Activated CD8-positive, alpha-beta T cell treated with anti-CD3 and anti-CD28 coated beads for 36 hours (primary cell): ENCODE results near the gene CRACDL. TPM values are rescaled to one million over a fixed set of nuclear protein-coding genes. Genes with fewer than 3 reads are reported as not detected.

Source experiments
- ATAC-seq: fragments of 200-7000 bp; cut with Tn5 transposase; one replicate; pipeline ENCODE4 v1.10.0; 2021; ENCODE audit warnings: mild to moderate bottlenecking, moderate library complexity
- CTCF ChIA-PET: fragments of 350-600 bp; sonication (Branson Sonifier 250); formaldehyde crosslinking; loops from one replicate; lab custom pipeline; 2021; ENCODE audit warnings: antibody characterized with exemption; lab: Charles Lee
- POLR2A ChIA-PET: fragments of 350-600 bp; sonication (Branson Sonifier 250); formaldehyde crosslinking; loops from one replicate; lab custom pipeline; 2021; ENCODE audit warnings: antibody characterized with exemption; lab: Charles Lee
- DNase-seq: peaks from one replicate; pipeline ENCODE4 v3.0.0-alpha.2; 2020
- H3K27ac Mint-ChIP-seq: one replicate; pipeline ENCODE4 v1.8.0; 2021; ENCODE audit warnings: mild to moderate bottlenecking, mixed read lengths
- H3K27me3 Mint-ChIP-seq: one replicate; pipeline ENCODE4 v1.8.0; 2021; ENCODE audit warnings: mixed read lengths
- H3K36me3 Mint-ChIP-seq: one replicate; pipeline ENCODE4 v1.8.0; 2021; ENCODE audit warnings: low read depth, mixed read lengths
- H3K4me1 Mint-ChIP-seq: one replicate; pipeline ENCODE4 v1.8.0; 2021; ENCODE audit warnings: low read depth, mixed read lengths
- H3K4me3 Mint-ChIP-seq: one replicate; pipeline ENCODE4 v1.8.0; 2021; ENCODE audit warnings: mild to moderate bottlenecking, moderate library complexity, mixed read lengths
- H3K9me3 Mint-ChIP-seq: one replicate; pipeline ENCODE4 v1.8.0; 2021; ENCODE audit warnings: mixed read lengths
- intact Hi-C: fragments of 100-400 bp; cut with micrococcal nuclease; formaldehyde crosslinking; loops from one replicate; pipeline ENCODE4 v1.10.0; 2022
- total RNA-seq, 2 experiments: library from RNA; stranded (reverse); gene quantifications; one replicate each; pipeline ENCODE4 v1.2.3, GENCODE V29; 2021
- TF ChIP-seq, protein P1 (sequence below): fragments of 200-600 bp; IDR thresholded peaks from one replicate; pipeline ENCODE4 v1.8.0; 2022; ENCODE audit warnings: antibody characterized with exemption, mild to moderate bottlenecking

CRACDL gene
- total RNA-seq, 2 experiments from 2014 or later: 0.09 to 0.38 TPM

DNA sequence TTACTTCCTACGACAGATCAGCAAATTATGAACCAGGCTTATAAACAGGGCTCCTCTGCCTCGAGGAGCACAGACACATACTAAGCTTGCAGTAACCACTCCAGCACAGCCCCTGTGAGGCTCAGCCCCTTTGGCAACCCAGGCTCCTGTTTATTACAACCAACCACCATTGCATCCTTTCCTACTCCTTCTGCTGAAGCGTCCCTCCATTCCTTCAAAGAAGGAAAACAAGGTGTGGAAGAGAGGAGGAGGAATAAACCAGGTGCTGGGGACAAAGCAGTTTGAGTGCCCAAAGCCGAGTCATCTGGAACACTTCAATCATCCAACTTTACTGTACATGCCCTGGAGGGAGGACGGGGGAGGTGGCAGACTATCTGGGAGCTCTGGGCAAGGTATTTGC is 117.9 kb downstream of the CRACDL start:
- ChIA-PET POLR2A (interaction anchor here (1.2 kb wide), 1 partner anchor 13 kb away, joined by 3 read pairs; no protein-coding TSS in a partner anchor), CTCF (interaction anchor here (1.0 to 2.6 kb wide), 8 partner anchors 11 to 211 kb away, joined by 3 to 8 read pairs (median 6); no protein-coding TSS in a partner anchor)
- TF ChIP-seq, protein P1, sequence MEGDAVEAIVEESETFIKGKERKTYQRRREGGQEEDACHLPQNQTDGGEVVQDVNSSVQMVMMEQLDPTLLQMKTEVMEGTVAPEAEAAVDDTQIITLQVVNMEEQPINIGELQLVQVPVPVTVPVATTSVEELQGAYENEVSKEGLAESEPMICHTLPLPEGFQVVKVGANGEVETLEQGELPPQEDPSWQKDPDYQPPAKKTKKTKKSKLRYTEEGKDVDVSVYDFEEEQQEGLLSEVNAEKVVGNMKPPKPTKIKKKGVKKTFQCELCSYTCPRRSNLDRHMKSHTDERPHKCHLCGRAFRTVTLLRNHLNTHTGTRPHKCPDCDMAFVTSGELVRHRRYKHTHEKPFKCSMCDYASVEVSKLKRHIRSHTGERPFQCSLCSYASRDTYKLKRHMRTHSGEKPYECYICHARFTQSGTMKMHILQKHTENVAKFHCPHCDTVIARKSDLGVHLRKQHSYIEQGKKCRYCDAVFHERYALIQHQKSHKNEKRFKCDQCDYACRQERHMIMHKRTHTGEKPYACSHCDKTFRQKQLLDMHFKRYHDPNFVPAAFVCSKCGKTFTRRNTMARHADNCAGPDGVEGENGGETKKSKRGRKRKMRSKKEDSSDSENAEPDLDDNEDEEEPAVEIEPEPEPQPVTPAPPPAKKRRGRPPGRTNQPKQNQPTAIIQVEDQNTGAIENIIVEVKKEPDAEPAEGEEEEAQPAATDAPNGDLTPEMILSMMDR: no peak
- DNase-seq (no peak), ATAC-seq (no peak)
- Mint-ChIP-seq H3K4me3 (no peak overlapping the region), H3K9me3 (no peaks in the 10 kb centered on the region), H3K27me3 (no peaks in the 10 kb centered on the region), H3K27ac (no peak overlapping the region), H3K36me3 (no peaks in the 10 kb centered on the region), H3K4me1 (peaks cover 6% of the 10 kb centered on the region)
- intact Hi-C loops: no loop called here

DNA sequence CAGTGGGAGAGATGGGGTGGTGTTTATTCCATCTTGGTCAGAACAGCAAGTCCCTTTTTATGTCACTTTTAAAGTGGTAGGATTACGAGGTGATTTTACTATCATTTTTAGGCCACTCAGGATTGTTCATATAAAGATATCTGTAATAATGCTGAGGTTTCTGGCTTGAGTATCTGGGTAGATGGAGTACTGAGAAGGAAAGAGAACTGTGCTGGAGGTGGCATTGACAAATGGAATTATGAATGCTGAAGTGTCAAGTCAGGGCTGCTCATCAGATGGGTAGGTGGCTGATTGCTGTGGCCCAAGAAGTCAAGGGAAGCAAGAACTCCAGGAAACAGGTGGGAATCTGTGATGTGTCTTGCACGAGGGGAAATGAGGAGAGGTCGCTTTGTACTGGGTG is 119.7 kb downstream of the CRACDL start:
- ChIA-PET POLR2A (no interaction called here), CTCF (no interaction called here)
- no peaks in the 10 kb centered on the region for H3K9me3 Mint-ChIP-seq
- H3K27me3 Mint-ChIP-seq: no peaks in the 10 kb centered on the region
- DNase-seq (no peak), ATAC-seq (no peak)
- TF ChIP-seq, protein P1: no peak
- intact Hi-C loops: no loop called here
- no peak overlapping the region for H3K27ac Mint-ChIP-seq
- no peaks in the 10 kb centered on the region for H3K36me3 Mint-ChIP-seq
- no peak overlapping the region for H3K4me3 Mint-ChIP-seq
- peaks cover 6% of the 10 kb centered on the region for H3K4me1 Mint-ChIP-seq

DNA sequence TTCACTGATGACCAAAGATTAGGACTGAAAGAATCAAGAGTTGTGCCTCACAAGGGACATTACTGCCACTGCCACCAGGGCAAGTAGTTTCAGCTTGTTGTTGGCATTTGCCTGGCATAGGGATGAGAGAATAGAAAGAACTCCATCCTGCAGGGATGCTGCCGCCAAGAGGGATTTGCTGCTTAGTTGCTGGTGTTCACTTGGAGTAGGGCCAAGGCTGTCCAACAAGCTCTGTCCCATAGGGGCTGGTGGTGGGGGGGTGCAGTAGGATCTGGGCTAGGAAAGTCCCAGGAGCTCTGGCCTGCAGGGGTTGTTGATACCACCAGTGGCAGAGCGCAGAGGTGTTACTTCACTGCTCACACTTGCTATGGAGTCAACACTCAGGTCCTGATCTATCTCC is 120.2 kb downstream of the CRACDL start:
- TF ChIP-seq, protein P1: no peak
- Mint-ChIP-seq H3K4me1 (peaks cover 6% of the 10 kb centered on the region), H3K27ac (no peak overlapping the region), H3K4me3 (no peak overlapping the region), H3K9me3 (no peaks in the 10 kb centered on the region), H3K27me3 (no peaks in the 10 kb centered on the region), H3K36me3 (no peaks in the 10 kb centered on the region)
- ATAC-seq (no peak), DNase-seq (no peak)
- ChIA-PET CTCF (no interaction called here), POLR2A (interaction anchor here (0.9 kb wide), 1 partner anchor 13 kb away, joined by 3 read pairs; no protein-coding TSS in a partner anchor)
- intact Hi-C loops: no loop called here

DNA sequence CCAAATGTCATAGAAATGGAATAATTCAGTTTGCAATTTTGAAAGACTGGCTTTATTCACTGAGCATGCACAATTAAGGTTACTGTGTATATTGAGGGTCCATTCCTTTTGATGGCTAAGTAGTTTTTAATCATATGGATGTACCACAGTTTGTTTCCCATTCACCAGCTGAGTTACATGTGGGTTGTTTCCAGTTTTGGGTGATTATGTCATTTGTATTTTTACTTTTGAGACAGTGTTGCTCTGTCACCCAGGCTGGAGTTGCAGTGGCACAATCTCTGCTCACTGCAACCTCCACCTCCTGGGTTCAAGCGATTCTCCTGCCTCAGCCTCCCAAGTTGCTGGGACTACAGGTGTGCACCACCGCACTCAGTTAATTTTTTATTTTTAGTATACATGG is 124.3 kb downstream of the CRACDL start:
- H3K27ac Mint-ChIP-seq: no peak overlapping the region
- H3K9me3 Mint-ChIP-seq: no peaks in the 10 kb centered on the region
- intact Hi-C loops: no loop called here
- H3K4me1 Mint-ChIP-seq: peaks cover 11% of the 10 kb centered on the region
- DNase-seq (no peak), ATAC-seq (no peak)
- ChIA-PET CTCF (no interaction called here), POLR2A (no interaction called here)
- no peaks in the 10 kb centered on the region for H3K27me3 Mint-ChIP-seq
- H3K36me3 Mint-ChIP-seq: no peaks in the 10 kb centered on the region
- H3K4me3 Mint-ChIP-seq: no peak overlapping the region
- TF ChIP-seq, protein P1: no peak

DNA sequence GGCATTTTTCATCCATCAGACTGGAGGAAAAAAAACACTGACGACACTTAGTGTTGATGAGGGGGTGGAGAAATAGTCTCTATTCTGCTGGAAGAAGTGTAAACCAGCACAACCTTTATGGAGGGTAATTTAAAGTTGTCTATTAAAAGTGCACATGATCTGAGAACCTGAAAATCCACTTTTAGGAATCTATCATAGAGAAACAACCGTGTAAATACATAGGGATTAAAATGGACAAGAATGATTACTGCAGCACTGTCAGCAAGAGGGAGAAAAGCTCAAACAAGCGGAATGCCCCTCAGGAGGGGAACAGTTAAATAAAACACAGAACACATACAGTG is 125.5 kb downstream of the CRACDL start:
- intact Hi-C loops: no loop called here
- ChIA-PET POLR2A (no interaction called here), CTCF (no interaction called here)
- no peak for DNase-seq
- H3K27me3 Mint-ChIP-seq: no peaks in the 10 kb centered on the region
- H3K27ac Mint-ChIP-seq: no peak overlapping the region
- peaks cover 12% of the 10 kb centered on the region for H3K4me1 Mint-ChIP-seq
- H3K9me3 Mint-ChIP-seq: no peaks in the 10 kb centered on the region
- H3K36me3 Mint-ChIP-seq: no peaks in the 10 kb centered on the region
- TF ChIP-seq, protein P1: no peak
- no peak overlapping the region for H3K4me3 Mint-ChIP-seq
- no peak for ATAC-seq
